ENCODE measurements around the gene TMPRSS3.

Gene TMPRSS3

DNA sequence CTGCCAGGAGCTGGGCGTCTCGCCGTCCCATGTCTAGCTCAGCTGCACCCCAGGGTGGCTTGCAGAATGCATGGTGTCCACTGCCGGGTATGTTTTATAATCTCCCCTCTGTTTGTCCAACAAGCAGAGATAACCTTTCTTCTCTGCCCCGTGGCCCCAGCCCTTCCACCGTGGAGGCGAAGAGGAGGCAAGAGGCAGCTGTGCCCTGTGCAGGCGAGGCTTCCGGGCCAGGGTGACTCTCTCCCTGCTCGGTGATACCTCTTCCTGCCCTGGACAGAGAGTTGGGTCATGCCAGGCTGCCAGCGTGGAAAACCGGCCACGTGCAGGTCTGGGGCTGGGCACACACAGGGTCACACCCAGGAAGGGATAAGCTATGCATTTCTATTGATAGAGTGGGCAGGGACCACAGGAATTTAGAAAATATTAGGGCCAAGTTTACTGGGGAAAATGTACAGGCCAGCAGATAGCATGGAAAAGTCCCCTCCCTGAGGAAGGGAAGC lies 44.9 kb downstream of the TMPRSS3 start, which contains the start of gene TFF2:
TSS of gene TFF2 (minus strand) at position 68 of the 500 bp plus-strand sequence. CDS start at position 31, 37 bp downstream.
- DNase-seq (ENCODE audit: low read depth in 3 of 3), result no peak

DNA sequence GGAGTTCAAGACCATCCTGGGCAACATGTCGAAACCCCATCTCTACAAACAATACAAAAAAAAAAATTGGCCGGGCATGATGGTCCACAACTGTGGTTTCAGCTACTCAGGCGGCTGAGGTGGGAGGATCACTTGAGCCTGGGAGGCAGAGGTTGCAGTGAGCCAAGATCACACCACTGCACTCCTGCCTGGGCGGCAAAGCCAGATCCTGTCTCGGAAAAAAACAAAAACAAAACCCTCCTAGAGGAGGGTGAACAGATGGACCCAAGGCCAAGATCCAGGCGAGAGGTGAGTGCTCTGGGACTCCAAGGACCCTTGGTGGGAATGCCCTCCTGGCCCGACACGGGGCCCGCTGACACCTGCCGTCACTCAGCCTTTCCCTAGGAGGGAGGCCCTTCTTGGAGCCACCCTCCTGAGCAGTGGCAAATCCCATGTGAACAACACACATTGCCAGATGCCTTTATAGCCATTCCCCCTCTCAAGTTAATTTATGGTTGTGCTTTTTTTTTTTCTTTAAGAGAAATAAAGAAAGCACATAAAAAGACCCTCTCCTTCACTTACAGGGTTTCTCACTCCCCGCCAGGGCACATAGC lies 45.4 kb downstream of the TMPRSS3 start:
- no peak for DNase-seq (ENCODE audit: low read depth in 3 of 3)

DNA sequence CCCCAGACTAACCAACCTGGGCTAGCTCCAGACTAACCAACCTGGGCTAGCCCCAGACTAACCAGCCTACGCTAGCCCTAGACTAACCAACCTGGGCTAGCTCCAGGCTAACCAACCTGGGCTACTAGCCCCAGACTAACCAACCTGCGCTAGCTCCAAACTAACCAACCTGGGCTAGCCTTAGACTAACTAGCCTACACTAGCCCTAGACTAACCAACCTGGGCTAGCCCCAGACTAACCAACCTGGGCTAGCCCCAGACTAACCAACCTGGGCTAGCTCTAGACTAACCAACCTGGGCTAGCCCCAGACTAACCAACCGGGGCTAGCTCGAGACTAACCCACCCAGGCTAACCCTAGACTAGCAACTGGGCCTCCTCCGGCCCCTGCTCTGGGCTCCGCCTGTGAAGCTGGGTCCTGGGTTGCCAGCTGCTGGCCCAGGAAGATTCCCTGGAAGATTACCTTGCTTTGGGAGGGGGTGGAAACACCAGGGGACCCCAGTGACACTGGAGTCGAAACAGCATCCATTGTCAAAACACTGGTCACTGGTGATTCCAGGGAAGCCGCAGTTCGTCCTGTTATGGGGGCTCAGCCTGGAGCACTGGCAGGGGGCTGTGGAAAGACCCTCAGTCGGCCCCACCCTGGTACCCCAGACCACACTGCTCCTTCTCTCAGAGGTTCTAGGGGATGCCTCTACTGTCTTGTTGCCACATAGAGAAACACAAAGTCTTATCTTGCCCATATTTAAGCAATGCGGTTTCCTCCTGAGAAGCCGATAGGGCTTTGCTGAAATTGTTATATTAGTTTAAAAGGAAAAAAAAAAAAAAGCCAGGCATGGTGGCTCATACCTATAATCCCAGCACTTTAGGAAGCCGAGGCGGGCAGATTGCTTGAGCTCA lies 46.2 kb downstream of the TMPRSS3 start:
- no peak for DNase-seq (ENCODE audit: low read depth in 3 of 3)

DNA sequence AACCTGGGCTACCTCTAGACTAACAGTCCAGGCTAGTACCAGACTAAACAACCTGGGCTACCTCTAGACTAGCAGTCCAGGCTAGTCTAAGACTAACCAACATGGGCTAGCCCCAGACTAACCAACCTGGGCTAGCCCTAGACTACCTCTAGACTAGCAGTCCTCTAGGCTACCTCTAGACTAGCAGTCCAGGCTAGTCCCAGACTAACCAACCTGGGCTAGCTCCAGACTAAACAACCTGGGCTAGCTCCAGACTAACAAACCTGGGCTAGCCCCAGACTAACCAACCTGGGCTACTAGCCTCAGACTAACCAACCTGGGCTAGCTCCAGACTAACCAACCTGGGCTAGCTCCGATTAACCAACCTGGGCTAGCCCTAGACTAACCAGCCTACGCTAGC lies 47.1 kb downstream of the TMPRSS3 start:
- no peak for DNase-seq (ENCODE audit: low read depth in 3 of 3)

DNA sequence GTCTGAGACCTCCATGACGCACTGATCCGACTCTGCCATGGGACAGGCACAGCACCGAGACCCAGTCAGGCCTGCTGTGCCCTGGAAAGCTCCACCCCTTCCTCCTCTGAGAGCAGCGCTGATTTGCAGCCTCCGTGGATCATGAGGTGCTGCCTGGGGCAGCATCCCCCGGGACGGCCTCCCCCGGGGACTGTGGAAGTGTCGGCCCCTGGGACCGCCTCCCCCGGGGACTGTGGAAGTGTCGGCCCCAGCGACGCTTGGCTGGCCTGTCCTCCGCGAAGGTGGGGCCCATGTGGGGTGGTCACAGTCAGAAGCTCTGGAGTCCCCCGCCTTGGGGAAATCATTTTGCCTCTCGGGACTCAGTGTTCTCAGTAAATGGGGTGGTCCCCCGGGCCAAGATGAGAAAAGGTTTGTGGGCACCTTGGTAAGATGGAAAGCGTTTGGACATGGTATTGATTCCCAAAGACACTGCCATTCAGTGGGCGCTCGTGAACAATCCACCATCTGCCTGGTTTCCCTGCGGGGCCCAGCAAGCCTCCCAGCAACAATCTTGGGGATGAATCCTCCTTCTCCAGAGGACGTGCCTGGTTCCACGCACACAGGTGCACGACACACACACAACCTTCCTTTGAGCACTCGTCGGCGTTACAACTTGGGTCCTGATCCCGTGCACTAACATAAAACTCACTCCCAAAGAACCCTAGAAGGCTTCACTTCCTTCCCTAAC lies 48.1 kb downstream of the TMPRSS3 start:
- DNase-seq (ENCODE audit: low read depth in 3 of 3), result no peak

DNA sequence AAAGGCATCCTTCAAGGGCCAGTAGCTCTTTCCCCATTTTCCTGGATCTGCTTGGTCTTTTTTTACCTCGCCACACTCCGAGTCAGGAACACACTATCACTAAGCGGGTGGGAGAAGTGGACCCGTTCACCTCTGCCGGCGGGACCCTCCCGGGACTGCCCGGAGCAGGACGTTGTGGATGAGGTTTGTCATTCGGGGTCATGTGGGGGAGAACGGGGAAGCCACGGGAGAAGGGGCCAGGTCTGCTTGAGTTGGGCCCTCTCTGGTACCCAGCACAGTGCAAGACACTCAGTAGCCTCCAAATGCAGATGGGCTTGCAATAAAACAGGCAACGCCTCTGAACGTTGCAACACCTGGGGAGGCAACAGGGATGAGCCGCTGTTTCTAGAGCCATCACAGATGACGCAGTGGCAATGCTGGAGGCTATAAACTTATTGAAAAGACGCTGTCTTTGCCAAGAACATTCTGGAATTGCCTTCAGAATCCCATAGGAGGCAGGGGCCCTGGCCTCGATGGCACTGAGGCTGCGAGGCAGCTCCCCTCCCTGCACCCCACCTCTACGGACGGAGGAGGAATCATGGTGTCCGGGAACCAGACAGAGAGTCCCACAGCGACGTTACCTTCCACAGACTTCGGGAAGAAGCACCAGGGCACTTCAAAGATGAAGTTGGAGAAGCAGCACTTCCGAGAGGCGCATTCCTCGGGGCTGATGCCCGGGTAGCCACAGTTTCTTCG lies 48.8 kb downstream of the TMPRSS3 start:
- no peak for DNase-seq (ENCODE audit: low read depth in 3 of 3)

DNA sequence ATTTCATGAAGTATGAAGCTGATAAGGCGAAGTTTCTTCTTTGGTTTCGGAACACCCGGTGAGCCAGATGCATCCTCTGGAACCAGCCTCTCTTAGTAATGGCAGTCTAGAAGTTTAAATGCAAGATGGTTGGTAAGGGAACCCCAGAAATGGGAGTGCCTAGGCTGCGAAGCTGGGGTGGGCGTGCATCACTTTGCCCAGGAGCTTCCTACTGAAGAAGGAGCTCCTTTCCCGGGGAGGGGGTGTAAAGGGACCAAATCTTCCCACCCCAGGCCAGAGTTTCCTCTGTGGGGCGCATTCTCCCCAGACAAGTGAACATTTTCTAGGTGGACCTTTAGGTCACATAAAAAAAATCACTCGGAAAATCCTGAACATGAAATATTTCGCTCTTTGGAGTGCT lies 49.4 kb downstream of the TMPRSS3 start:
- DNase-seq (ENCODE audit: low read depth in 3 of 3), result no peak

DNA sequence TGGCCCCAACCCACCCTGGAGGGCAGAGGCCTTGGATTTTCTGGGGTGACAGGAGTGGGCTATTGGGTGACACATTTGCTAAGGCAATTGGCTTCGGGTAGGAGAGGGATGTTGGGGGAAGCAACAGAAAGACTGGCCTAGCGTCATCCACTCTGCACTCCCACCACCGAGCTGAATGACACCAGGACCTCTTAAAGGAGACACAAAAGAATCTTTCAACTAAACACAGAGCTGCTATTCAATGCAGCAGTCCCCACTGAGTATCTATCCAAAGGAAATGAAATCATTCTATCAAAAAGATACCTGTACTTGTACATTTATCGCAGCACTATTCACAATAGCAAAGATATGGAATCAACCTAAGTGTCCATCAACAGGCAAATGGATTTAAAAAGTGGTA lies 51.2 kb downstream of the TMPRSS3 start:
- DNase-seq (ENCODE audit: low read depth in 3 of 3), result no peak

DNA sequence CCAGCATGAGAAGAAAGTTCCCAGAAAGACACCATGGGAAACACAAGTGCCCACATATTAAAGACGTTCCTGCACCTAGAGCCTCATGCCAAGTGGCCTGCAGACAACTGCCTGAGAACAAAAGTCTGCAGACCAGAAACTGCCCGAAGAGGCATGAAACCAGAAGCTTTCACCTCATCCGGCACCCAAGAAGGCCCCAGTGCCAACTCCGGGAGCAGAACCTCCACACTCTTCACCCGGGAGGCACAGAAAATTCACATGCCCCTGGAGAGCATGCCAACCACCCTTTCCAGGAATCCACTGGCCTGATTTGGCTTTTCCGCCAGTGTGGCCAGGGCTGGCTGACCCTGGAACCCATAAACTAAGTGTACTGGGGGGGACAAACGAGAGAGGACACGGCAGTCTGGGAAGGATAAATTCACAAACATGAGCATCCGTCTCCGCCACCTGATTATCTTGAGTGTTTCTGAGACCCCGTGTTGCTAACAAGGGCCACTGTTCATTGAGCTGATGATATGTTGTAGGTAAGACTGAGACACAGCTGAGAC lies 51.8 kb downstream of the TMPRSS3 start:
- no peak for DNase-seq (ENCODE audit: low read depth in 3 of 3)

DNA sequence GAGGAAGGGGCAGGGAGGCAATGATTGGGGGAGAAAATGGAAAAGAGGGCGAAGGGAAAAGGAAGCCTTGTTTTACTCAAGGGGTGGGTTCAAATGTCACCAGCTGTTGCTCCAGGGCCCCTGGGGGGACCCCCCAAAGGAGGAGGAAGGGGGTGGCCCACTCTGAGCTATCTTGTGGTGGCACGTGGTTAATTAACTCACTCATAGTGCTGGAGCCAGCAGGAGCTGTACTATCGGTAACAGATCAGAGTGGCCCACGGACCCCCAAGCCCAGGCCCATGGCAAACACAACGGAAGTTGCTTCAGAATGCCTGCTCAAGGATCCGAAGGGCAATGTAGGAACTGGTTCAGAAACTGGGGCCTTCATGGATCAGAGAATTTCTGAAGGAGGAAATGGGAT lies 52.3 kb downstream of the TMPRSS3 start:
- no peak for DNase-seq (ENCODE audit: low read depth in 3 of 3)

DNA sequence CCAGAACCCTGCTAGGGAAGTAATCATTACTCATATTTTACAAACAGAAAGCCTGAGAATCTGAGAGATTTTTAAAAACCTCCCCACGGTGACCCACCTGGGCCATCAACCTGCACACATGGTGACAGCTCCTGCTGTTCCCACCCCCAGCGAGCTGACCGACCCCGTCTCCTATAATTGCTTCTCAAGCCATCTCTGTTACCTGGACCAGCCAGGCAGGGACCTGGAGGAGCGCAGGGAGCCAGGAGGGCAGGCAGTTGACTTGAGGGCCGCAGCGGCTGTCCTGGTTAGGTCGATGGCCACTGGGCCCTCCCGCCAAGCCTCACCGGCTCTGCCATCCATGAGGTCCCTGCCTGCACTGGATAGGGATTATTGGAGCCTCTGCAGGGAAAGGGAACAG lies 52.8 kb downstream of the TMPRSS3 start:
- DNase-seq (ENCODE audit: low read depth in 3 of 3), result no peak

DNA sequence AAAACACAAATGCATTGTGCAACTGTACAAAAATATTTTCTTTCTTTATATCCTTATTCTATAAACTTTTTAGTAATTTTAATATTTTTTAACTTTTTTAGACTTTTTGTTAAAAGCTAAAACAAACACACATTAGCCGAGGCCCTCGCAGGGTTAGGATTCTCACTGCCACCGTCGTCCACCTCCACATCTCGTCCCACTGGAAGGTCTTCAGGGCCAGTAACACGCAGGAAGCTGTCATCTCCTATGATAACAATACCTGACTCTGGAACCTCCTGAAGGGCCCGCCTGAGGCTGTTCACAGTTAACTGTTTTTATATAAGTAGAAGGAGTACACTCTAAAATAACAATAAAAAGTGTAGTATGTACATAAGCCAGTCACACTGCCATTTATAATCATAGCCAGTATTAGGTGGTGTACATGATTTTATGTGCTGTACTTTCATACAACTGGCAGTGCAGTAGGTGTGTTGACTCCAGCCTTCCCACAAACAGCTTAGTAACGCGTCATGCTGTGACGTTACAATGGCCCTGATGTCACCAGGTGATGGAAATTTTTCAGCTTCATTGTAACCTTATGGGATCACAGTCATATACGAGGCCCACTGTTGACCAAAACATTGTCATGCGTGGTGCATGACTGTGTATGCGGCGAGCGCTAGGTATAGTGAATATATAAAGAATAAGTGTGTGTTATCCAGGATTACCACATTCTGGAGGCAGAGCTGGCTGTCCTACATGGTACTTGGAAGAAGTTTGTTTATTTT lies 53.9 kb downstream of the TMPRSS3 start:
- no peak for DNase-seq (ENCODE audit: low read depth in 3 of 3)

DNA sequence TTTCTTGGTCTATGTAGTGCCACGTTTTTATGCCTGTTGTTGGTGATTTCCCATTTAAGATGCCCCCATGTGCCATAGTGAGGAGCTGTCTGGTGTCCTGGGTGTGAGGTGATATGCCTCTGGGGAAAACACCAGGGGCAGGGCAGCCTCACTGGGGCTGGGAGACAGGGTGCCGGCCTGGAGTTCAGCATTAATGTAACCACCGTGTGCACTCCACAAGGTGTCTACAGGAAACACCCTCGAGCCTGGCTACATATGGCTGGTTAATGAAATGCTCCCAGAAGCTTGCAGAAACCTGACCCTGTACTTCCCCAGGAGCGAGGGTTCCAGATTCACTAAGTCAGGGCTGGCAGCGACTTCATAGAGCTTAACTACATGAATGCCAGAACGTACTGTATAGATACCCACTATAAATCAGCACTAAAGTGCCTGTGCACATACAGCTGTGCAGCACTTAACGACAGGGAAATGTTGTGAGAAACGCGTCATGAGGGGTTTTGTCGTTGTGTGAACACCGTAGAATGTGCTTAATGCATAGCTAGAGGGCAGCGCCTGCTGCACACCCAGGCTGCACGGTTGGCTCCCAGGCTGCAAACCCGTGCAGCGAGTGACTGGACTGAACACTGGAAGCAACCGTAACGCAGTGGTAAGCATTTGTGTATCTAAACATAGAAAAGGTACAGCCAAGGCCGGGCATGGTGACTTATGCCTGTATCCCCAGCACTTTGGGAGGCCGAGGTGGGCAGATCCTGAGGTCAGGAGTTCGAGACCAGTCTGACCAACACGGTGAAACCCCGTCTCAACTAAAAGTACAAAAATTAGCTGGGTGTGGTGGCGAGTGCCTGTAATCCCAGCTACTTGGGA lies 55.4 kb downstream of the TMPRSS3 start:
- no peak for DNase-seq (ENCODE audit: low read depth in 3 of 3)

DNA sequence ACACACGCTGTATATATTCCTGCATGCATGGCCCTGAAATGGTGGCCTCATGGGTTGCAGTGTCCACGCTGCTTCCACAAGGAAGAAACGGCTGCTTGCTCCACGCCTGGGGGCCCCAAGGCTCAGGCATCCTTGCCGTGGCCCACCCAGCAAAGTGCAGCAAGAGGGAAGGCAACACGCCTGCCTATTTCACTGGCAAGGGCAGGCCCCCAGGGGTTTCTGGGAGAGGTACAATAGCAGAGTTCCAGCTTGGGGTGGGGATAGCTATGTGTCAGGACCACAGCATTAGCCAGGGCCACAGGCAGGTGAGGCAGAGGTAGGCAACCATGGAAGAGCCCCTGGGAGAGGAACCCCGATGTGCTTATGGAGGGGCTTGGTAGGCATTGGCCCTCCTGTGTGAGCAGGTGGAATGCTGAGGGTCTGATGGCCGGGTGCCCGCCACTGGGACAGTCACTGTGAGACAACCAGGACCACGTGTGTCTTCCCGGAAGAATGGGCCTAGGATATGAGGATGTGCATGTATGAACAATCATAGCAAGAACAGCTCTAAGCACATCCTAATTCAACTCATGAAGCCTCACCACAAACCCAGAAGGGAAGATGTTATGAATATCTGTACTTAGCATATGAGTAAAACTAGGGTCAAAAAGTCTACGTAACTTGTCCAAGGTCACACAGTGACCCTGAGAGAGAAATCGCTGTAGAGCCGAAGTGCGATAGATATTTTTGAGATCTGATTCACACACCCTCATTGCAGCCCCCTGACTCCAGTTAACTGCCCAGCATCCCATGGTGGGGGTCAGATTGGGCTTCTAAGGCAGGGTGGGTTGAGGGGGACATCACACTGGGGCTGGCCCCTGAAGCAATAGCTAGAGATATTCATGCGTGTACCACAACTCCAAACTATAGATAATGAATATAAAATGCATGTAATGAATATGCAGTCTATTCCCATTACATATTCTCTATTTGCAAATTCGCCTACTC lies 56.8 kb downstream of the TMPRSS3 start:
- no peak for DNase-seq (ENCODE audit: low read depth in 3 of 3)

DNA sequence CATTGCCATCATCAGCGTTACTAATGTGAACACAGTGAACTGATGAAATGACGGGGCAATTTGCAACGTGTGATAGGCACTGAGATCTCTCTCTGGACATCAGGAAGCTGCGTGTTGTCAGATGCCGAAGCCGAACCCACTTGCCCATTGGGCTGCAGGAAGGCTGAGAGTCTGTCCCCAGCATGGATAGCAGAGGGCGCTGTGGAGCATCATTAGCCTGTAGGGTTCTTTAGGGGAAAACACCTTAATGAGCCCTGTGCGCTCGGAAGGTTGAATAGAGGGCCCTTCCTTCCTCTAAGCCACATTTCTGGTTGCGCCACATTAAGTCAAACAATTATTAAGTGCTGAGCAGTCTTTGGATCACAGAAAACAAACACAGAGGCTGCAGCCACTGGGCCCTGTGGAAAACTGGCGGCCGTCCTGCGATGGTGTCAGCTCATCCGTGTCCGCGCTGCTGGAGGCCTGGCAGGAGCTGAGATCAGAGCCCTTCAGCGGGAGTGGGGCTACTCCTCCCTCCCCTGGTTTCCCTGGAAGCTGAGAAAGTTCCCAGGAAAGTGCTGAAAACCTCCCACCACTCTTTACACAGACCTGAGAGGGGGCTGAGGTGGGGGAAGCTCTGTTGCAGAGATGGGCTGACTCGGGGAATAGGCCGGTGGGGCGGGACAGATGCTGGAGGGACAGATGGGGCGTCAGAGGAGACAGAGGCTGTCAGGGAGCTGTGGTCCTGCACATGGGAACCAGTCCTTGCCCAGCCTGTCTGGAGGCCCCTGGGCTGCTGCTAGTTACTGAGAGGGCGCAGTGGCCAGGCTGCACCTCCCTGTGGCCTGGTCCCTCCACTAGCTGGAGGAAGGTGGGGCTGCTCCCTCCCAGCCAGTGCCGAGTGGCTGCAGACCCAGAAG lies 57.8 kb downstream of the TMPRSS3 start:
- peak; percentile 68 to 78 (median 72) for DNase-seq (ENCODE audit: low read depth in 3 of 3)

DNA sequence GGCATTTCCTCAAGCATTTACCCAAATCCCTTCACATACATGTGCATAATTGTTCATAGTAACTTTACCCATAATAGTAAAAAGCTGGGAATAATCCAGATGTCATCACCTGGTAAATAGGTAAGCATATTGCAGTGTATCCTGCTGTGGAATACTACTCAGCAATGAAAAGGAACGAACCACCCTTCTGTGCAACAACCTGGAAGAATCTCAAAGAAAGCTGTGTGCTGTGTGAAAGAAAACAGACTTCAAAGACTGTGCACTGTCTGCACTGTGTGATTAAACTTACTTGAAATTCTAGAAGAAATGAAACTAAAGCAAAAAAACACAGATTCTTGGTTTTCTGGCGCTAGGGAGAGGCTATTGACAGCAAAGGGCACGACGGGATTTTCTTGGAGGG lies 58.6 kb downstream of the TMPRSS3 start:
- no peak for DNase-seq (ENCODE audit: low read depth in 3 of 3)

DNA sequence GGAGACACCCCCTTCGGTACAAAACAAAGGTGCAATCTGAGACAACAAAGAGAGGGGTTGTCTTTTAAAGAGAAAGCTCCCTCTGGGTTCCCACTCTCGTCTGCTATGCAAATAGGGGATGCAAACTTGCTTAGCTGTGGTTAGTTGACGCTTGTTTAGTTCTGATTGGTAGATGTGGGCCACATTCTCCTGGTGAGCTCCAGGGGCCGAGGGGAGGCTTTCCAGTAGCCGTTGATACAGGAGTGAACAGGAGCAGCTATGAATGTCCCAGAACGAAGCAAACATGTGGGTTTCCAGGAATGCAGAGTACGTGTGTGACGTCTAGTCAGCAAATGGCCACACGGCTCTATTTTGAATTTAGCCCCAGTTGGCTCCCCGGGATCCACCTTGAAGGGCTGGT lies 59.8 kb downstream of the TMPRSS3 start:
- no peak for DNase-seq (ENCODE audit: low read depth in 3 of 3)

All from stimulated activated CD4-positive, alpha-beta T cell treated with anti-CD3 and anti-CD28 coated beads, TNF-alpha, amount 100 ng/mL, for 4 hours (primary cell).